Activated CD8-positive, alpha-beta memory T cell treated with anti-CD3 and anti-CD28 coated beads for 4 hours (primary cell): ENCODE results near the gene SMIM14.
"Not testable (repeated sequence)": the region's sequence is repeated elsewhere in the genome, so short reads cannot be mapped to it uniquely, and the experiment has no call there.

Experiments
- DNase-seq, 2 donors: peaks; one replicate each; pipeline ENCODE4 v3.0.0-alpha.2; 2020; ENCODE audit warnings: low read depth in 2 of 2

SMIM14 gene

DNA sequence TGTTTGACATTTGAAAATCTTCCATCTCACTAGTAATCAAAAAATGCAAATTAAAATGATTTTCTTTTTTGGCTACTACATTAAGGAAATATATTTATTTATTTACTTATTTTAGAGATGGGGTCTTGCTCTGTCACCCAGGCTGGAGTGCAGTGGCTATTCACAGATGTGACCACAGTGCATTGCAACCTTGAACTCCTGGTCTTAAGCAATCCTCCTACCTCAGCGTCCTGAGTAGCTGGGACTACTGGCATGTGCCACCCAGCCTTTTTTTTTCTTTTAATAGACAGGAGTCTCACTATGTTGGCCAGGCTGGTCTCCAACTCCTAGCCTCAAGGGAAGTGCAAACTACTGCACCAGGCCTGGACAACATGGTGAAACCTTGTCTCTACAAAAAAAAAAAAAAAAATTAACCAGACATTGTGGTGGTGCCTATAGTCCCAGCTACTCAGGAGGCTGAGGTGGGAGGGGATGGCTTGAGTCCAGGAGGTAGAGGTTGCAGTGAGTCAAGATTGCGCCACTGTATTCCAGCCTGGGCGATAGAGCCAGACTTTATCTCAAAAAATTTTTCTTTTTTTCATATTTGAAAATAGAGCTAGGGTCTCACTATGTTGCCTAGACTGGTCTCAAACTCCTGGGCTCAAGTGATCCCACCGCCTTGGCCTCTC, 4.4 kb upstream of the SMIM14 start:
- no peak for DNase-seq

DNA sequence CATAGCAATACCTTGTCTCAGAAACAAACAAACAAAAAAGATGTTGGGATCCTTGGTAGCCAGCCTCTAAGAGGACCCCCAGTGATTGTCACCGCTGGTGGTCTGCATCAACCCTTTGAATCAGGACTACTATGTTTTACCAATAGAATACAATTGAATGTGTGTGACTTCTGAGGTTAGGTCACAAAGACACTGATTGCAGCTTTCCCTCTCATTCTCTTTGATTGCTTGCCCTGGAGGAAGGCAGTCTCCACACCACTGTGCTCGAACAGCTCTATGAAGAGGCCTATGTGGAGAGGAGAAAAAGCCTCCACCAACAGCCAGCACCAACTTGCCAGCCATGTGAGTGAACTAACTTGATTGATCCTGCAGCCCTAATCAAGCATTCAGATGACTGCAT, 2.8 kb upstream of the SMIM14 start:
- no peak for DNase-seq

DNA sequence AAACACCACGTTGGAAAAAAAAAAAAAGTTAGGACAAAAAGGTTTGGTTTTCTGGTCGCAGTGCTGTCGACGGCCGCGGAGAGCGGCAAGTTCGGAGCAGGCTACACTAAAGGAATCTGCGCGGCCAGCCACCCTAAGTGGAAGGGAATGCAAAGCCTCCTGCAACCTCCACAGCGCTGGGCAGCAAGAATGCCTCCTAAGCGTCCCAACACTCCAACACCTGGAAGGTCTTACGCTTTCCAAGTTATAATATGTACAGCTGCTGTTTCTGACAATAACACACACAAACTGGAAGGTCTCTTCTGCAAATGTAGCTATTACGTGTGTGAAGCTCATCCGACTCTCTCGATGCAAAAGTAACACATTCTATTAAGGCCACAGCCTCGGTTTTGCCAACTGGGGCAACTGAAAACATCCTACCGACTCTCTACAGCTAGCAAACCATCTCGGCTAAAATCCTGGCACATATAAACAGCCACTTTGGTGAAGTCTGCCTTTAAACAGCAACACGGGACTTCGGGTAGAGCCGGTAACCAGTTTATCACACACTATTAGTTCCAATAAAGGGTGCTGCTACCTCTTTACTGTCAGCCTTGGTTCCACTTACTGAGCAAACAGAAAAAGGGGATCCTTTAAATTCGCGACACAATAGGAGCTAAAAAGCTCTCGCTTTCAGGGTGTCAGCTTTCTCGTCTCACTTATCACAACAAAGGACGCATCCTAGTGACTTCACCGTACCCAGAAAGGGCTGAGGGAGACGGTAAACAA, 895 bp downstream of the SMIM14 start:
- peak in 1 of 2 donors; percentile 3 for DNase-seq

DNA sequence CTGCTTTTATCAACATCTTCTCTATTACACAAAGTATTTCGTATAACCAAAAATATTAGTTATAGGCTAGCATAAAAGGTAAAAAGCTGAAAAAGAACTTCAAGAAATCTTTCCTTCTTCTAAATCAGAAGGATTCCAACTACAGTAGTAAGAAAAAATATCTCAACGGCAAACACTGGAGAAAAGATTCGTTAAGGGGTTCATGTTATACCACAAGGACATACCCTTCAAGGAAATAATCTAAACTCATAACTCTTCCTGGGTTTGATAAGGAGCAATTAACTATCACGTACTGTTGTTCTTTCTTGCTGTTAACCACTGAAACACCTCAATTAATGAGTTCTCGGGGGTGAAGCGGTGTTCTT, 1.5 kb downstream of the SMIM14 start:
- no peak for DNase-seq

DNA sequence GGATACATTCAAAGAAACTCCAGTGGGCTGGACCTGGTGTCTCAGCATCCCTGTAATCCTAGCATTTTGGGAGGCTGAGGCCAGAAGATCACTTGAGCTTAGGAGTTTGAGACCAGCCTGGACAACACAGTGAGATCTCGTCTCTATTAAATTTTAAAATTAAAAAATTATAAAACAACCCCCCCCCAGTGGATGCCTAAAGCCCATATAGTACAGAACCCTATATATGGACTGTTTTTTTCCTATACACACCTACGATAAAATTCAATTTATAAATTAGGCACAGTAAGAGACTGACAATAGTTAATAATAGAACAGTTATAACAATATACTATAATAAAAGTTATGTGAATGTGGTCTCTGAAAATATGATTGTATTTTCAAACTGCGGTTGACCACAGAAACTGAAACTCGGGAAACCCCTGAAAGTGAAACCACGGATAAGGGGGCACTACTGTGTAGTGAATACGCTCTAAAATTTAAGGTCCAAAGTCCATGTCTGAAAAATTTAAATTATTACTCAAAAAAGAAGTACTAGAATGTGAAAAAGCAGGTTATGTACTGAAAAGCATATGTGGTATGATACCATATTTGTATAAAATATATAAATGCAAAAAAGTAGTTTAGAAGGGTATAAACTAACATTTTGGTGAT, 2.0 kb downstream of the SMIM14 start:
- peak in 1 of 2 donors; percentile 7 for DNase-seq

DNA sequence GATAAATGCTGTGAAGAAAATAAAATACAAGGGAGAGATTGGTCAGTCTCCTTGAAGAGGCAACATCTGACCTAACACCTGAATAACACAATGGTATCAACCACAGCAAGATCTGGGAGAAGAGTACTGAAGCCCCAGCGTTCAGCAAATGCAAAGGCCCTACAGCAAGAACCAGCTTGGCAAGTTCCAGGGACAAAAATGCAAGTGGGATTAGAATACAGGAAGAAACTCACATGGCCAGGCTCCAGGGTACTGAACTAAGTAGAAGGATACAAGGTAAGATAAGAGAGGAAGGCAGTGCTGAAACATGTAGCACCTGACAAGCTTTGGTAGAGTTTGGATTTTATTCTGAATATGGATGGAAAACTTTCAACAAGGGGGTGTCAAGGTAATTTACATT, 3.6 kb downstream of the SMIM14 start:
- no peak for DNase-seq

DNA sequence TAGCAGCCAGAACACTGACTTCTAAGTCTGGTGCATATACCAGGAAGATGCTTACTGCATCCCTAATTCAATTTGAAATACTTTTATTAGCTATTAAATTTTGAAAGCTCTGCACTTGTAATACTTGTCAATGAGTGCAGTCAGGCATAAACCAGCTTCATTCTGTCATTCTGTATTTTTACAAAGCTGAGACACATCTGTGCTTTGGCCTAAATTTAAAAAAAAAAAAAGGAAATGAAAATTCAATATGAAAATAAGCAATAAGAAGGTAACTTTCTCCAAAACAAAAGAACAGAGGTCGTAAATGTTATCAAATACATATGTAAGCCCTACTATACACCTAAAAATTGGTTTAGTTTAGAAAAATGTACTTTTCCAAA, 7.0 kb downstream of the SMIM14 start:
- DNase-seq, result no peak

DNA sequence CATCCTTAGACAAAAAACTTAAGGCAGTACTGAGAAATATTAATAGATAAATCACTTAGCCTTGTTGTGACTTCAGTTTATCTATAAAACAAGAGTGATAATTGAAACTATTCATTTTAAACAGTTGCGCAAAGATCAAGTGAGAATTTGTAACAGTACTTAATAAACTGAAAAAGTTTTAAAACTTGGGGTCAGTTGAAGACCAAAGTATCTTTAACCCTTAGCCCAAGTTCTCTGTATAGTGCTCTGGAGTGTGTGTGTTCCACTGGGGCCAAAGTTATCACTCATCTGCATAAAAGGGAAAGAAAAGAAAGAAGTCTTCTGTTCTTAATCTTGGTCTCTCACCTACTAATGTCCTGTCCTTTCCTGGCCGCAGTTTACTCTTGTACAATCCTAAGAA, 11.3 kb downstream of the SMIM14 start:
- DNase-seq, result no peak

DNA sequence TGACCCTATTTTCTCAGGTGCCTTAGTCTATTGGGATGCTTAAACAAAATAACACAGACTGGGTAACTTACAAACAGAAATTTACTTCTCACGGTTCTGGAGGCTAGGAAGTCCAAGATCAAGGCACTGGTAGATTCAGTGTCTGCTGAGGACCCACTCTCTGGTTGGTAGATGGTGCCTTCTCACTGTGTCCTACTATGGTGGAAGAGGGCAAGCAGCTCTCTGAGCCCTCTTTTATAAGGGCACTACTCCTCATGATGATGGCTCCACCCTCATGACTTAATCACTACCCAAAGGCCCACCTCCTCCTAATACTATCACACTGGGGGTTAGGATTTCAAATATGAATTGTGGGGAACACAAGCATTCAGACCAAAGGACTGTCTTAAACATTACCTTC, 11.8 kb downstream of the SMIM14 start:
- no peak for DNase-seq

DNA sequence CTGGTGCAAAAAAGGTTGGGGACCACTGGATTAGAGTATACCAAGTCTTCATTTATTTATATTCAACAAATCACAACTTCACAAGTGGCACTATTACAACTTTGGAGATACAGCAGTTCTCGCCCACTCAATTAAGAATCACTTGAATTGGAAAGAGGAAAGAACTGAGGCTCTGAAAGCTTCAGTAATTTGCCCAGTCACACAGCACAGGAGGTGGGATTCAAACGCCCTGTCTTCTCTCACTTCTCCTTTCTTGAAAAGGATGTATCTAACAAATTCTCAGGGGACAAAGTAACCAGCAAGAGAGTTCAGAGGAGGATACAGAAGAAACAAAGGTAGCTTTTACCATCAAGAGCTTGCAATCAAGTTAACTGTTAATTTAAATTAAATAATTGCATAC, 12.4 kb downstream of the SMIM14 start:
- DNase-seq, result no peak

DNA sequence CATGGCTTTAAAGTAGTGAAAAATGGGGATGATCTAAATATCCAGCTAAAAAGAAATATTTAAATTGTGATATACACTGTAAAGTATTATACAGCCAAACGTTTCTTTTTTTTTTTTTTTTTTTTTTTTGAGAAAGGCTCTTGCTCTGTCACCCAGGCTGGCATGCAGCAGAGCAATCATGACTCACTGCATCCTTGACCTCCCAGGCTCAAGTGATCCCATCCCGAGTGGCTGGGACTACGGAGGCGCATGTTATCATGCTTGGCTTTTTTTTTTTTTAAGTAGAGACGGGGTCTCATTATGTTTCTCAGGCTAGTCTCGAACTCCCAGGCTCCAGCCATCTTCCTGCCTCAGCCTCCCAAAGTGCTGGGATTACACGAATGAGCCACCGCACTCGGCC, 17.1 kb downstream of the SMIM14 start:
- no peak for DNase-seq

DNA sequence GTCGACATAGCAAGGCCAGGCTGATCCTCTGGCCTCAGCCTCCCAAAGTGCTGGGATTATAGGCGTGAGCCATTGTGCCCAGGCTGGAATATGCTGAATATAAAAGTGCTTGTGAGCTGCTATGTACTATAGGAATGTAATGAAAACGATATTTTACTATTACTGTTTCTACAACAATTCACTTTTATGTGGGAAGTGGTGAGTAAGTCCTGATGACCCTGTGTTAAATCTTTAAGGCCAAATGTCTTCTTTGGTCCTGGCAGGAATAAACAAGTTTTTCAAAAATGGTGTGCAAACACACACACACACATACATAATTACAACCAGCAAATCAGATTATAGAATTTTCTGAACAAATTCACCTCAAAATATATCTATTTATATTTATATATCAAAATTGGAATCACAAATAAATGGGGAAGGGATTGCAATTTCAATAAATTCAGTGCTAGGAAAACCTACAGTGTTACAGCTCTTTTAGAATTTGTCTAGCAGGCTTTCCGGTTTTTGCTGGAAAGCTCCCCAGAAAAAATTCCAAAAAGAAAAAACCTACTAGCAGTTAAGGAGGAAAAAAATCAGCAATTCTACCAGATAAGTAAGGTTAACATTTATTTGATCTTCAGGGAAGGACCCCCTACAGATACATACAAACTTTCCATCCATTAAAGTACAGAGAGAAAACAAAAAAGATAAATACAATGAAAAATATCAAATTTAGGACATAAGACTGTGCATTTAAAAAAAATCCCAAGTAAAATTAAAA, 17.9 kb downstream of the SMIM14 start:
- no peak for DNase-seq

DNA sequence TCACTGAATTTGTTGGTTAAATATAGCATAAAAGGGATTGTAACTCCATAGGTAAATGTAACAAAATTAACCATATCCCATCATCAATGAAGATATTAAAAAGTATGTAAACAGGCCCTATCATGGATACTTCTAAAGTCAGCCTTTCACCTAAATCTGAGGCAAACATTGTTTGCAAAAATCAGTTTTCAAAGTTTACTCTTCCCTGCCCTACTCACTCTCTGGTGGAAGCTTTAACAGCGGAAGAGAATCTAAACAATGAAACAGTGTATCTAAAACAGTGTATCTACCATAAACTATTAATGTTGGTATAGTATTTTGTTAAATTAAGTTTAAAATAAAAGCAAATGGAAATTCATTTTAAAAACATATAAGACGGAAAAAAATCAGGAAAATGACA, 21.1 kb downstream of the SMIM14 start:
- DNase-seq, result no peak

DNA sequence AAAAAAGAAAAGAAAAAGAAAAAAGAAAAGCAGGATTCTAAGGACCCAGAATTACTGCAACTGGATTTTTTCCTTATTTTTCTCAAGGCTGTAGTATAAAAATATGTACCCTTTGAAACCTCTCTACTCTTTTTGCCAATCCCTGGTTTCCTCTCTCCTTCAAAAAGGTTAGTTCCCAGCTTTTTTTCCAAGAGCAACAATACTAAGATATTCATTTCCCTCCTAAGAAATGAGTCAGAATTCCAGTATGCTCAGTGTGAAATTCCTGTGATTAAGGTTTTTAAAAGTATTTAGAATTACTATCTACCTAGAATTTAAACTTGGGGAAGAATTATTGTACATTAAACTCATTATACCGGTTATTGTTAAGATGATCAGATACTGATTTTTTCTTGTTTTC, 22.0 kb downstream of the SMIM14 start:
- no peak for DNase-seq

DNA sequence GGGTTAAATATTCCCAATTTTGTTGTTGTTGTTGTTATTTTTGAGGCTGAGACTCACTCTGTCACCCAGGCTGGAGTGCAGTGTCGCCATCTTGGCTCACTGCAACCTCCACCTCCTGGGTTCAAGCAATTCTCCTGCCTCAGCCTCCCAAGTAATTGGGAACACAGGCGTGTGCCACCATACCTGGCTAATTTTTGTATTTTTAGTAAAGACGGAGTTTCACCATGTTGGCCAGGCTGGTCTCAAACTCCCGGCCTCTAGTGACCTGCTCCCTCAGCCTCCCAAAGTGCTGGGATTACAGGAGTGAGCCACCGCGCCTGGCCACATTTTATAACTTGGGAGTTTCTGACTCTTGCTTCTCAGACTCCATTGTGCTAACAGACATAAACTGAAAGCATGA, 22.6 kb downstream of the SMIM14 start:
- not testable (repeated sequence) for DNase-seq

DNA sequence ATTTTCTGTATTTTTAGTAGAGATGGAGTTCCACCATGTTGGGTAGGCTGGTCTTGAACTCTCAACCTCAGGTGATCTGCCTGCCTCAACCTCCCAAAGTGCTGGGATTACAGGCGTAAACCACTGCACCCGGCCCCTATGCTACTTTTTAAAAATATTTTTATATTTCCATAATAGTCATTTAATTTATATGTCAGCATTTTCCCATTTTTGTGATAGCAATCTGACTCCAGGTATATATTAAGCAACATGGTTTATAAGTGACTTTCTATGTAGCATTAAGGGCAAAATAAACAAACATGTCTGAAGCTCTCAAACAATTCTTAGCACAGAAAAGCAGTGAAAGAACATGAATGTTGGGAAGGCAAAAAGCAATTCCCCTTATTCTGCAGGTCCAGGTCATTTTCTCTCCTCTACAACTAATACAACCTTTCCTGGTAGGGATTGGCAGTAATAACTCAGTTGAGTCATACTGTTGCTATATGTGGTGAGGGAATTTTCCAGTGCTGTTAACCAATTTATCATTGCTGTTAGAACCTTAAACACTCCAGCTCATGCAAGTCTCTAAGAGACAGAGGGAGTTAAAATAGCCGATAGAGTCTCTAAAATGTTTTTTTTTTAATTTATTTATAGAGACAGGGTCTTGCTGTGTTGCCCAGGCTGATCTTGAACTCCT, 24.0 kb downstream of the SMIM14 start:
- DNase-seq, result no peak

DNA sequence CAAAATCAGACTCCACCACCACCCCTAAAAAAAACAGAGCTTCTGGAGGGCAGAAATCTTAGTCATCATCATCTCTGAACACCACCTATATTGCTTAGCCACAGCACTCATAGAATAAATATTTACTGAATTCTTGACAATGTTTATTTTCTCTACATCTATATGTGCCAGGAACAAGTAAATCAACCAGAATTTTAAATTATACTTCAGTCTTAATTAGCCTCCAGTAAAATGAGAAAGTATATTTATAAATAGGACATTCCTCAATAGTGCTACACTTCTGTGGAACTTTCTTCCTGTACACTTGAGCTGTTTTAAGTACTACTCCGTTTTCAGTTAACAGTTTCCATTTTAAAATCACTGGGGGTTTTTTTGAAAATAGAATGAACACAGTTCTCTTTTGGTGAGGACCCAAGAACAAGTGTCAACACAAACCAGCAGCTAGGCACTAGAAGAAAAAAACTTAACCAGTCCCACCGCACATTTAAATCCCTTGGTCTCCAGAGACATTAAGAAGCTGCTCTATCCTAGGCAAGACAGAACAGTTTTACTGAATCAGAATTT, 25.5 kb downstream of the SMIM14 start:
- DNase-seq, result no peak

DNA sequence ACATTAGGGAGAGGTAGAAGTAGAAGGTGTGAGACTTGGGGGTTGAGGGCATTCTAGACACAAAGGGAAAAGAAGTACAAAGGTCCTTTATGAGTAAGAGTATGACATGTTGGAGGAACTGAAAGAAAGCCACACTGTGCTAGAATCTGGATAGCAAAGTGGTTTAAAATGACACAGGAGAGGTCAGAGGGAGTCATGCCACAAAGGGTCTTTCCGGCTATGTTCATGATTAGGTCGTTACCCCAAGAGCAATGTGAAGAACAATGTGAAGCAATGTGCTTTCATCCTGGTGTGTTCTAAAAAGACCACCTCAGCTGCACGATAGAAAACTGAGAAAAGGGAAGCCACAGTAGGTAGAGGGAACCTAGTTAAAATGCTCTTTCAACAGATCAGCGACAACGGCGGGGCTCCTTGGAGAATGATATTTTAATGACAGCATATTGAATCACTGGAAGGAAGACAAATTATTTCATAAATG, 29.2 kb downstream of the SMIM14 start:
- no peak for DNase-seq

DNA sequence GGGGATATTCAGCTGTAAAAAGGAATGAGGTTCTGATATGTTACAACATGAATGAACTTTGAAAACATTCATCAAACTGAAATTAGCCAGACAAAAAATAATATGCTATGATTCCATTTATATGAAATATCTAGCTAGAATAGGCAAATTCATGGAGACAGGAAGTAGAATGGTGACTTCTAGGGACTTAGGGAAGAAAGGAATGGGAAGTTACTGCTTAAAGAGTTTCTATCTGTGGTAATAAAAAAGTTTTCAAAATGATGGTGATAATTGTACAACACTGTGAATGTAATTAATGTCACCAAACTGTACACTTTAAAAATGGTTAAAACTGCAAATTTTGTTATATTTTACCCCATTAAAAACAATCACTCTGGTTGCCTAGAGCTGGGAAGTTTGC, 30.2 kb downstream of the SMIM14 start:
- DNase-seq, result no peak

DNA sequence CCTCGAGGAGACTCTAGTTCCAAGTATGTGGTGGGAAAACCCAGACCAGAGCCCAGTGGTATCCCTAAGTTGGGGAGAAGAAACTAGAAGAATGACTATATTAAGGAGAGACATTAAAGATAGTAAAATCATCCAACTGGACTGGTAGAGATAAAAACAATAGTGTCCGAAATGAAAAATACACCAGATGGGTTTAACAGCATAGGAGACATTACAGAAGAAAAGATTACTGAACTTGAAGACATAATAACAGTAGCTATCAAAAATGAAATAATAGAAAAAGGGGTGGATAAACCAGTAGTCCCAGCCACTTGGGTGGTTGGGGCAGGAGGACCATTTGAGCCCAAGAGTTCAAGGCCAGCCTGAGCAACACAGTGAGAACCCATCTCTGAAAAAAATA, 31.9 kb downstream of the SMIM14 start:
- DNase-seq, result no peak

DNA sequence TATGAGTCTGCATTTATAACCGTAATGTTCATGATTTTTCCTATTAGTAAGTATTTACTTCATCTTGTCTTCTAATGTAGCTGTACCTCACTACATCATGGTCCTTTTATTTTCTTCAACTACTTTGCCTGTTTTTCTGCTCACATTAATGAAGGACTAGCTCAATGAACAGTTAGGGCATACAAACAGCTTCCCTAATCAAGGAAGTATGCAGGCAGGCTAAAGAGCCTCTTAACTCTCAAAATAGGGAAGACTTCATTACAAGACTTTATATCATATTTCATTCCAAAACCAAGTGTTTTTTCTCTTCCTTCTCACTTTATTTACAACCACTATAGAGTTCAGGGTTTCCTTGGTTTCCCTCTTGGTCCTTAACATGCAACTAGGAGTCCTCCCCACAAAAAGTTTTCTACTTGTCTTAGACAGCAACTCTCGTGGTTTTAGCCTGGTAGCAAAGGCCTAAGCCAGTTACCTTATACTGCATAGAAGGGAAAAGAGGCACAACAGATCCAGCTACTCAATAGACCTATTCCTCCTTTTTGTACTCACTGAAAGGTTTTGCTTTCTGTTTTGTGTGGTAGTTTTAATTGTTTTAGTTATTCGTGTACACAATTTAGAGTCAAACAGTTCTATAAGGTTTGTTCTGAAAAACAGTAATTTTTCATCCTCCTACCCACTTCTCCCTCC, 40.8 kb downstream of the SMIM14 start:
- no peak for DNase-seq
